Hematopoietic multipotent progenitor cell treated with erythropoietin and hydrocortisone succinate and interleukin-3 and kit ligand, for 15 days (in vitro differentiated cells): ENCODE data around the gene SMTN.
"Not testable (repeated sequence)": the region's sequence is repeated elsewhere in the genome, so short reads cannot be mapped to it uniquely, and the experiment has no call there.

Source experiments
- DNase-seq: peaks from one replicate; pipeline ENCODE4 v3.0.0-alpha.2; 2015; ENCODE audit warnings: low spot score

SMTN gene

GRCh38 chr22:31080848-31081649, at the start of gene SMTN:
SMTN (plus strand) TSS chr22:31081318; CDS start chr22:31083259, 1,941 bp downstream.
- peak; percentile 91 for DNase-seq

GRCh38 chr22:31036671-31037550, 44.2 kb upstream of the SMTN start:
- DNase-seq: no peak

GRCh38 chr22:31038686-31039085, 42.4 kb upstream of the SMTN start:
- no peak for DNase-seq

- DNase-seq: no peak
Measured at GRCh38 chr22:31039393-31039792, 41.7 kb upstream of the SMTN start.

- no peak for DNase-seq
Measured at GRCh38 chr22:31040542-31041398, 40.3 kb upstream of the SMTN start.

GRCh38 chr22:31044262-31044861, 36.8 kb upstream of the SMTN start:
- DNase-seq: no peak

- DNase-seq: no peak
Measured at GRCh38 chr22:31045900-31046538, 35.1 kb upstream of the SMTN start.

- DNase-seq: no peak
Measured at GRCh38 chr22:31046539-31047226, 34.4 kb upstream of the SMTN start.

- no peak for DNase-seq
Measured at GRCh38 chr22:31048570-31048969, 32.5 kb upstream of the SMTN start.

GRCh38 chr22:31049815-31050420, 31.2 kb upstream of the SMTN start:
- DNase-seq: no peak

- no peak for DNase-seq
Measured at GRCh38 chr22:31055117-31055634, 25.9 kb upstream of the SMTN start.

- DNase-seq: no peak
Measured at GRCh38 chr22:31055635-31056159, 25.4 kb upstream of the SMTN start.

- DNase-seq: no peak
Measured at GRCh38 chr22:31056986-31057599, 24.0 kb upstream of the SMTN start.

- not testable (repeated sequence) for DNase-seq
Measured at GRCh38 chr22:31059663-31060062, 21.5 kb upstream of the SMTN start.

GRCh38 chr22:31062566-31063230, 18.4 kb upstream of the SMTN start:
- DNase-seq: no peak

GRCh38 chr22:31064369-31064768, 16.7 kb upstream of the SMTN start:
- no peak for DNase-seq

GRCh38 chr22:31068970-31069369, 12.1 kb upstream of the SMTN start:
- DNase-seq: no peak

GRCh38 chr22:31069691-31070314, 11.3 kb upstream of the SMTN start:
- not testable (repeated sequence) for DNase-seq
